Mucosa of stomach (tissue), 1 donor: ENCODE data around the gene MYH7B.

ENCODE experiments used
- H3K27me3 ChIP-seq: one replicate; pipeline ENCODE4 v1.7.0; 2013; ENCODE audit warnings: mild to moderate bottlenecking, low read length; ENCODE audit not compliant: control insufficient read depth, insufficient read depth
- H3K36me3 ChIP-seq: one replicate; pipeline ENCODE4 v1.7.0; 2013; ENCODE audit warnings: low read length; ENCODE audit not compliant: control insufficient read depth, insufficient read depth
- H3K4me1 ChIP-seq: one replicate; pipeline ENCODE4 v1.7.0; 2013; ENCODE audit warnings: mild to moderate bottlenecking, low read length; ENCODE audit not compliant: control insufficient read depth, insufficient read depth
- H3K4me3 ChIP-seq: one replicate; pipeline ENCODE4 v1.7.0; 2013; ENCODE audit warnings: low read length
- H3K9ac ChIP-seq: one replicate; pipeline ENCODE4 v1.7.0; 2013; ENCODE audit warnings: mild to moderate bottlenecking, low read length, moderate library complexity
- H3K9me3 ChIP-seq: one replicate; pipeline ENCODE4 v1.7.0; 2013; ENCODE audit warnings: mild to moderate bottlenecking, low read length, moderate library complexity; ENCODE audit not compliant: control insufficient read depth
- donor health status: Pancreatic carcinoma.

MYH7B gene

GRCh38 chr20:34982270-34983088 is 26.8 kb downstream of the MYH7B start:
- Histone ChIP-seq H3K27me3 (peaks cover 31% of the 10 kb centered on the region), H3K4me1 (peaks cover 28% of the 10 kb centered on the region), H3K4me3 (no peak overlapping the region), H3K9ac (no peak overlapping the region), H3K9me3 (no peaks in the 10 kb centered on the region), H3K36me3 (no peaks in the 10 kb centered on the region)

GRCh38 chr20:34983089-34983820 is 27.6 kb downstream of the MYH7B start:
- H3K27me3 ChIP-seq = peaks cover 31% of the 10 kb centered on the region
- peaks cover 28% of the 10 kb centered on the region for H3K4me1 ChIP-seq

GRCh38 chr20:34983995-34984735 is 28.5 kb downstream of the MYH7B start:
- Histone ChIP-seq H3K4me3 (no peak overlapping the region), H3K9me3 (no peaks in the 10 kb centered on the region), H3K27me3 (peaks cover 31% of the 10 kb centered on the region), H3K9ac (no peak overlapping the region), H3K36me3 (no peaks in the 10 kb centered on the region), H3K4me1 (peaks cover 28% of the 10 kb centered on the region)

More at GRCh38 chr20:34983089-34983820, 27.6 kb downstream of the MYH7B start:
- Histone ChIP-seq H3K9me3 (no peaks in the 10 kb centered on the region), H3K36me3 (no peaks in the 10 kb centered on the region), H3K9ac (no peak overlapping the region), H3K4me3 (no peak overlapping the region)

GRCh38 chr20:34984756-34985261 is 29.1 kb downstream of the MYH7B start:
- H3K36me3 ChIP-seq = no peaks in the 10 kb centered on the region
- H3K27me3 ChIP-seq = peaks cover 31% of the 10 kb centered on the region
- no peaks in the 10 kb centered on the region for H3K9me3 ChIP-seq
- no peak overlapping the region for H3K9ac ChIP-seq
- peaks cover 28% of the 10 kb centered on the region for H3K4me1 ChIP-seq
- H3K4me3 ChIP-seq = no peak overlapping the region

GRCh38 chr20:34985461-34986310 is 30.0 kb downstream of the MYH7B start:
- Histone ChIP-seq H3K9ac (no peak overlapping the region), H3K9me3 (no peaks in the 10 kb centered on the region), H3K27me3 (peaks cover 31% of the 10 kb centered on the region), H3K36me3 (no peaks in the 10 kb centered on the region), H3K4me3 (no peak overlapping the region), H3K4me1 (peaks cover 28% of the 10 kb centered on the region)

- peaks cover 28% of the 10 kb centered on the region for H3K4me1 ChIP-seq
- no peak overlapping the region for H3K9ac ChIP-seq
- peaks cover 31% of the 10 kb centered on the region for H3K27me3 ChIP-seq
- H3K9me3 ChIP-seq = no peaks in the 10 kb centered on the region
- no peak overlapping the region for H3K4me3 ChIP-seq
- H3K36me3 ChIP-seq = no peaks in the 10 kb centered on the region
These were observed 30.9 kb downstream of the MYH7B start for GRCh38 chr20:34986311-34987287.

GRCh38 chr20:34987288-34988190 is 31.9 kb downstream of the MYH7B start:
- no peaks in the 10 kb centered on the region for H3K9me3 ChIP-seq
- peaks cover 31% of the 10 kb centered on the region for H3K27me3 ChIP-seq
- H3K36me3 ChIP-seq = no peaks in the 10 kb centered on the region
- H3K9ac ChIP-seq = no peak overlapping the region
- no peak overlapping the region for H3K4me3 ChIP-seq
- peaks cover 25% of the 10 kb centered on the region for H3K4me1 ChIP-seq

GRCh38 chr20:34988191-34988540 is 32.5 kb downstream of the MYH7B start:
- Histone ChIP-seq H3K4me1 (peaks cover 19% of the 10 kb centered on the region), H3K4me3 (no peak overlapping the region), H3K9me3 (no peaks in the 10 kb centered on the region), H3K9ac (no peak overlapping the region), H3K36me3 (no peaks in the 10 kb centered on the region), H3K27me3 (peaks cover 31% of the 10 kb centered on the region)

- Histone ChIP-seq H3K4me1 (peaks cover 10% of the 10 kb centered on the region), H3K4me3 (no peak overlapping the region), H3K36me3 (no peaks in the 10 kb centered on the region), H3K27me3 (peaks cover 23% of the 10 kb centered on the region), H3K9ac (no peak overlapping the region), H3K9me3 (no peaks in the 10 kb centered on the region)
These were observed 33.5 kb downstream of the MYH7B start for GRCh38 chr20:34989118-34989517.

- H3K4me3 ChIP-seq = no peak overlapping the region
- H3K9ac ChIP-seq = no peak overlapping the region
- no peaks in the 10 kb centered on the region for H3K9me3 ChIP-seq
- peaks cover 18% of the 10 kb centered on the region for H3K27me3 ChIP-seq
- peaks cover 4% of the 10 kb centered on the region for H3K4me1 ChIP-seq
- no peaks in the 10 kb centered on the region for H3K36me3 ChIP-seq
These were observed 34.0 kb downstream of the MYH7B start for GRCh38 chr20:34989670-34990069.
